ENCODE data around the gene CASTOR1. TPM values are rescaled to one million over a fixed set of nuclear protein-coding genes. Genes with fewer than 3 reads are reported as not detected.

The CASTOR1 gene
- total and polyA plus RNA-seq, 12 donors = 2.8 to 14.7 (median 6.2) TPM

DNA sequence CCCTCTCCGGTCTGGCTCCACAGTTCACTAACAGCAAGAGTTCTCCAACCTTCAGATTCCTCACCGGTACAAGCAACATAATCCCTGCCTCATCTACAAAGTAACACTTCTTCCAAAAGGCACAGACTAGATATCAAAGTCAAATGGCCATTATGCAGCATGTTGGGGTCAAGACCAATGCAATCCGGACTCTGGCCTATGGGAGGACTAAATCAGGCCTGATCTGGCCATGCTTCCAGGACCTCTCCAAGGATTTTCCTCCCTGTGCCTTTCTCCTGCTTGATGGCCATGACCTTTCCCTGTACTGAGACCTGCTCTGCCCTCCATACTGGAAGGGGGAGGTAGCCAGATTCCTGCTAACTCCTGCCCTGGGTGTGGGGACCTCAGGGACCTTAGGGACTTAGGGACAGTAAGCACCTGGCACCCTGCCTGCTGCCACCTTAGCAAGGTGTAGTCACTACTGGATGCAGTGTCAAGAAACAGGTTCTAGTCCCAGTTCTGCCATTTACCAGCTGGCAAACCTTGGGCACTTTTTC, 30.8 kb upstream of the CASTOR1 start:
- H3K4me1 ChIP-seq = peaks cover 14 to 99% (median 79%) of the 10 kb centered on the region in 9 donors
- WGBS, 2 donors = 91 to 96% methylated on average over 3 of the region's 3 CpGs

GRCh38 chr22:30318799-30319419, 29.6 kb upstream of the CASTOR1 start:
- 65 to 75% methylated on average over 7 of the region's 7 CpGs for WGBS, 2 donors
- DNase-seq (no peak), ATAC-seq (peak in 5 of 8 donors; percentile 16 to 59 (median 31))
- Histone ChIP-seq H3K4me1 (peaks cover 16 to 99% (median 77%) of the 10 kb centered on the region in 9 donors), H3K4me3 (no peak overlapping the region), H3K27me3 (no peaks in the 10 kb centered on the region), H3K9me3 (no peaks in the 10 kb centered on the region), H3K27ac (peak overlapping the region in 8 of 10 donors; percentile 7 to 90 (median 50)), H3K36me3 (peaks cover 0 to 25% (median 0%) of the 10 kb centered on the region in 9 donors)
- intact Hi-C loops (cut with DNase I) = no loop called here
- TF ChIP-seq, protein P1, sequence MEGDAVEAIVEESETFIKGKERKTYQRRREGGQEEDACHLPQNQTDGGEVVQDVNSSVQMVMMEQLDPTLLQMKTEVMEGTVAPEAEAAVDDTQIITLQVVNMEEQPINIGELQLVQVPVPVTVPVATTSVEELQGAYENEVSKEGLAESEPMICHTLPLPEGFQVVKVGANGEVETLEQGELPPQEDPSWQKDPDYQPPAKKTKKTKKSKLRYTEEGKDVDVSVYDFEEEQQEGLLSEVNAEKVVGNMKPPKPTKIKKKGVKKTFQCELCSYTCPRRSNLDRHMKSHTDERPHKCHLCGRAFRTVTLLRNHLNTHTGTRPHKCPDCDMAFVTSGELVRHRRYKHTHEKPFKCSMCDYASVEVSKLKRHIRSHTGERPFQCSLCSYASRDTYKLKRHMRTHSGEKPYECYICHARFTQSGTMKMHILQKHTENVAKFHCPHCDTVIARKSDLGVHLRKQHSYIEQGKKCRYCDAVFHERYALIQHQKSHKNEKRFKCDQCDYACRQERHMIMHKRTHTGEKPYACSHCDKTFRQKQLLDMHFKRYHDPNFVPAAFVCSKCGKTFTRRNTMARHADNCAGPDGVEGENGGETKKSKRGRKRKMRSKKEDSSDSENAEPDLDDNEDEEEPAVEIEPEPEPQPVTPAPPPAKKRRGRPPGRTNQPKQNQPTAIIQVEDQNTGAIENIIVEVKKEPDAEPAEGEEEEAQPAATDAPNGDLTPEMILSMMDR (IDR thresholded peaks at IDR 0.05) = peak in 2 of 9 donors; percentile 30 to 37

More for the DNA sequence above, 30.8 kb upstream of the CASTOR1 start:
- intact Hi-C loops (cut with DNase I) = loop anchor here in 1 of 10 donors (10.0 kb wide), 1 partner anchor 65 kb away; the partner anchor contains the start of gene RNF215
- TF ChIP-seq, protein P1 (IDR thresholded peaks at IDR 0.05) = no peak
- ATAC-seq = no peak
- Histone ChIP-seq H3K4me3 (no peak overlapping the region), H3K9me3 (no peaks in the 10 kb centered on the region), H3K36me3 (peaks cover 0 to 25% (median 0%) of the 10 kb centered on the region in 9 donors), H3K27me3 (no peaks in the 10 kb centered on the region), H3K27ac (peak overlapping the region in 7 of 10 donors; percentile 20 to 90 (median 60))
- DNase-seq = no peak

GRCh38 chr22:30317778-30318177, 28.5 kb upstream of the CASTOR1 start:
- Histone ChIP-seq H3K4me1 (peaks cover 20 to 99% (median 73%) of the 10 kb centered on the region in 9 donors), H3K9me3 (no peaks in the 10 kb centered on the region), H3K27ac (peak overlapping the region in 2 of 10 donors; percentile 50 to 90), H3K4me3 (no peak overlapping the region), H3K36me3 (peaks cover 0 to 19% (median 0%) of the 10 kb centered on the region in 9 donors), H3K27me3 (no peaks in the 10 kb centered on the region)
- ATAC-seq (no peak), DNase-seq (no peak)
- WGBS, 2 donors = 100% methylated on average over 1 of the region's 1 CpG
- intact Hi-C loops (cut with DNase I) = no loop called here
- TF ChIP-seq, protein P1 (IDR thresholded peaks at IDR 0.05) = no peak

DNA sequence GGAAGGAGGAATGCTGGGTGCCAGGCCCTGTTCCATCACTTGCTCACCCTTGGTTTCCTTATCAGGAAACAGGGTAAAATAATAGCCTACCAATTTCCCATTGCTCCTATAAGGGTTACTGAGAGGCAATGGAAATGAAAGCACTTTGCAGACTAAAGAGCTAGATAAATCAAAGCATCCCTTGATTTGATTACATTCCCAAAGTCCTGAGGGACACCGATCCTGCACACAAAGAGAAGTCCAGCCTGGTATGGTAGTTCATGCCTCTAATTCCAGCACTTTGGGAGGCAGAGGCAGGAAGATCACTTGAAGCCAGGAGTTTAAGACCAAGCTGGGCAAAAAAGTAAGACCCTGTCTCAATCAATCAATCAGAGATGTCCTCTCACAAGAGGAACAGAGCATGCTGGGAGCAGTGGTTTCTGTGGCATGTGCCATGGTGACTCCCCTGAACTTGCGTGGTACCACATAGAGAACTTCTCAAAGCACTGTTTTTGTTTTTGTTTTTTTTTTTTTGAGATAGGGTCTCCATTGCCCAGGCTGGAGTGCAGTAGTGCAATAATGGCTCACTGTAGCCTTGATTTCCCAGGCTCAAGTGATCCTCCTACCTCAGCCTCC, 26.8 kb upstream of the CASTOR1 start:
- H3K4me1 ChIP-seq = peaks cover 22 to 100% (median 76%) of the 10 kb centered on the region in 9 donors
- ATAC-seq = no peak

More for the DNA sequence above, 26.8 kb upstream of the CASTOR1 start:
- no peak for DNase-seq
- no peak overlapping the region for H3K4me3 ChIP-seq
- peaks cover 0 to 19% (median 0%) of the 10 kb centered on the region in 9 donors for H3K36me3 ChIP-seq
- intact Hi-C loops (cut with DNase I) = no loop called here
- peak overlapping the region in 3 of 10 donors; percentile 9 to 37 (median 11) for H3K27ac ChIP-seq
- H3K27me3 ChIP-seq = no peaks in the 10 kb centered on the region
- WGBS, 2 donors = 90 to 92% methylated on average over 2 of the region's 2 CpGs
- TF ChIP-seq, protein P1 (IDR thresholded peaks at IDR 0.05) = no peak
- no peaks in the 10 kb centered on the region for H3K9me3 ChIP-seq

Measured in heart right ventricle (tissue), 16 donors.